Osteoblast (primary cell): ENCODE data around the gene NEUROD2. TPM values are rescaled to one million over a fixed set of nuclear protein-coding genes. Genes with fewer than 3 reads are reported as not detected.

Source experiments
- DNase-seq: peaks from one replicate; pipeline ENCODE4 v3.0.0; 2011; ENCODE audit warnings: low spot score, mixed read lengths; ENCODE audit not compliant: insufficient read length; ENCODE audit errors: missing footprints
- H2AFZ ChIP-seq: 2 replicates; pipeline ENCODE4 v1.6.0; 2011; ENCODE audit warnings: mild to moderate bottlenecking, low read length
- H3K27ac ChIP-seq: 2 replicates; pipeline ENCODE4 v1.5.1; 2011; ENCODE audit warnings: mild to moderate bottlenecking, low read depth, low read length, moderate library complexity
- H3K27me3 ChIP-seq: 2 replicates; pipeline ENCODE4 v1.6.0; 2012; ENCODE audit warnings: mild to moderate bottlenecking, control low read depth, inconsistent platforms, low read length, moderate library complexity; ENCODE audit not compliant: insufficient read depth
- H3K36me3 ChIP-seq: 2 replicates; pipeline ENCODE4 v1.5.1; 2011; ENCODE audit warnings: mild to moderate bottlenecking, low read length, control low read depth, moderate library complexity; ENCODE audit not compliant: insufficient read depth
- H3K4me1 ChIP-seq: 2 replicates; pipeline ENCODE4 v1.5.1; 2011; ENCODE audit warnings: mild to moderate bottlenecking, low read length, control low read depth, moderate library complexity; ENCODE audit not compliant: insufficient read depth
- H3K4me2 ChIP-seq: 2 replicates; pipeline ENCODE4 v1.6.0; 2011; ENCODE audit warnings: mild to moderate bottlenecking, low read length; ENCODE audit not compliant: insufficient read depth
- H3K4me3 ChIP-seq: fragments of 200-600 bp; sonication (generic); 3 replicates; pipeline ENCODE4 v1.5.1; 2012; ENCODE audit warnings: mild to moderate bottlenecking, low read length, inconsistent platforms; ENCODE audit not compliant: insufficient read depth
- H3K79me2 ChIP-seq: 2 replicates; pipeline ENCODE4 v1.6.0; 2012; ENCODE audit warnings: mild to moderate bottlenecking, low read length, control low read depth, inconsistent platforms; ENCODE audit not compliant: insufficient read depth
- H3K9me3 ChIP-seq: 2 replicates; pipeline ENCODE4 v1.5.1; 2011; ENCODE audit warnings: low read depth, low read length, control low read depth
- H4K20me1 ChIP-seq: 2 replicates; pipeline ENCODE4 v1.6.0; 2012; ENCODE audit warnings: mild to moderate bottlenecking, low read length, control low read depth; ENCODE audit not compliant: insufficient read depth
- total RNA-seq: library from RNA; depleted of rRNA; stranded (reverse); fragments of >200 nt; gene quantifications from 2 replicates; pipeline ENCODE4 v1.2.3, GENCODE V29; 2012
- TF ChIP-seq, protein P1 (sequence below): IDR thresholded peaks from 2 replicates; pipeline ENCODE4 v1.5.1; 2011; ENCODE audit warnings: mild to moderate bottlenecking, low read depth, low read length, moderate library complexity; ENCODE audit errors: extremely low read depth

The NEUROD2 gene
- total RNA-seq, 1 donor, result not detected

DNA sequence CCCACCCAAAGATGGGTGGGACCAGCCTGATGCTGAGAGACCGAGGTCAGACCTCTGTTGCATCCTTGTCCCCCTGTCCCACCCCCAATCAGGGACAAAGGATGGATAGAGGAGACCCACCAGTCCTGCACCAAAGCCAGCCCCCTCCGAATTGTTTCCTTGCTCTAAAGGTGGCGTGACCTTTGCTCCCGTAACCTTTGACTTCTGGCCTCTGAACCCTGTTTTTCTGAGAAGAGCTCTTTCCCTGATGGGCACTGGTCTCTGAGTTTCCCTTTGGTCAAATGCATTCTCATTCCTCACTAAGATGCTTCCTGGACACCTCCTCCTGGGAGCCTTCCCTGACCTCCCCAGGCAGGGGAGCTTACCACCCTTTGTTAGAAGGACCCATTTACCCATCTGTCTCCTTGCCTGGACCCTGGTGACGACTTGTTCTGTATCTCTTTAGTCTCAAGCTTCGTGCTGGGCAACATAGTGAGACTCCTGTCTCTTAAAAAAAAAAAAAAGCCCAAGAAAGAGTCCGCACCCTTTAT, 5.3 kb upstream of the NEUROD2 start:
- Histone ChIP-seq H3K79me2 (no peaks in the 10 kb centered on the region), H3K4me1 (no peaks in the 10 kb centered on the region), H3K9me3 (no peaks in the 10 kb centered on the region), H3K27me3 (peaks cover 50% of the 10 kb centered on the region), H3K36me3 (no peaks in the 10 kb centered on the region), H3K4me3 (no peak overlapping the region), H3K4me2 (no peak overlapping the region), H2AFZ (no peak overlapping the region), H3K27ac (no peak overlapping the region), H4K20me1 (no peaks in the 10 kb centered on the region)
- no peak for DNase-seq
- TF ChIP-seq, protein P1, sequence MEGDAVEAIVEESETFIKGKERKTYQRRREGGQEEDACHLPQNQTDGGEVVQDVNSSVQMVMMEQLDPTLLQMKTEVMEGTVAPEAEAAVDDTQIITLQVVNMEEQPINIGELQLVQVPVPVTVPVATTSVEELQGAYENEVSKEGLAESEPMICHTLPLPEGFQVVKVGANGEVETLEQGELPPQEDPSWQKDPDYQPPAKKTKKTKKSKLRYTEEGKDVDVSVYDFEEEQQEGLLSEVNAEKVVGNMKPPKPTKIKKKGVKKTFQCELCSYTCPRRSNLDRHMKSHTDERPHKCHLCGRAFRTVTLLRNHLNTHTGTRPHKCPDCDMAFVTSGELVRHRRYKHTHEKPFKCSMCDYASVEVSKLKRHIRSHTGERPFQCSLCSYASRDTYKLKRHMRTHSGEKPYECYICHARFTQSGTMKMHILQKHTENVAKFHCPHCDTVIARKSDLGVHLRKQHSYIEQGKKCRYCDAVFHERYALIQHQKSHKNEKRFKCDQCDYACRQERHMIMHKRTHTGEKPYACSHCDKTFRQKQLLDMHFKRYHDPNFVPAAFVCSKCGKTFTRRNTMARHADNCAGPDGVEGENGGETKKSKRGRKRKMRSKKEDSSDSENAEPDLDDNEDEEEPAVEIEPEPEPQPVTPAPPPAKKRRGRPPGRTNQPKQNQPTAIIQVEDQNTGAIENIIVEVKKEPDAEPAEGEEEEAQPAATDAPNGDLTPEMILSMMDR, result no peak

DNA sequence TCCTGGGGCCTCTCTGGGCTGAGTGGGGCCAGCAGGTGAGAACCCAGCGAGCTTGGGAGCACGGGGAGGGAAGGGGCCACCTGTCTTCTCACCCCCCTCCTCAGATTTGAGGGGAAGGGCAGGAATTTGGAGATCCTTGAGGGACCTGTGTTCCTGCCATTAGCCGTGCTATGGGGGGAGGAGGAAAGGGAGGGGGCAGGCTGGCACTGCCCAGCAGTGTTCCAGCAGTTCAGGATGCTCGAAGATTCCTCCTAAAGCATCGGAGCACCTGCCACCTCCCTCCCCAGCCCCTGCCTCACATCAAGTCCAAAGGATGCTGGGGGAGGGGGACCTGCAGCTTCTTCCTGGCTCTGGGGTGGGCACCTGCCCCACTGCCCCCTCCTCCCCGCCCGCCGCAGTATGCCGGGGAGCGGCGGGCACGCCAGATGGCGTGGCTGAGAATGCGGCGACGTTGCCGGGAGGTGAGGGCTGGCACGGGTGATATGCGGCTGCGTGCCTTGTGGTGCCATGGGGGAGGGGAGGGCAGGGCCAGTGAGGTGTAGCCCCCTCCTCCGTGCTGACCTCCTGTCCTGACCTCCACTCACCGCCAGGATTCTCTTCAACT, 4.7 kb upstream of the NEUROD2 start:
- H3K4me2 ChIP-seq, result no peak overlapping the region
- TF ChIP-seq, protein P1, result no peak
- no peak overlapping the region for H3K27ac ChIP-seq
- no peaks in the 10 kb centered on the region for H3K36me3 ChIP-seq
- H3K4me1 ChIP-seq, result no peaks in the 10 kb centered on the region
- no peaks in the 10 kb centered on the region for H4K20me1 ChIP-seq
- peaks cover 55% of the 10 kb centered on the region for H3K27me3 ChIP-seq
- no peaks in the 10 kb centered on the region for H3K79me2 ChIP-seq
- no peaks in the 10 kb centered on the region for H3K9me3 ChIP-seq
- peak; percentile 75 for DNase-seq
- H2AFZ ChIP-seq, result no peak overlapping the region
- H3K4me3 ChIP-seq, result no peak overlapping the region

GRCh38 chr17:39611401-39612112, 3.8 kb upstream of the NEUROD2 start:
- Histone ChIP-seq H4K20me1 (no peaks in the 10 kb centered on the region), H3K4me1 (no peaks in the 10 kb centered on the region), H3K27ac (no peak overlapping the region), H2AFZ (no peak overlapping the region), H3K4me2 (no peak overlapping the region), H3K79me2 (no peaks in the 10 kb centered on the region), H3K36me3 (no peaks in the 10 kb centered on the region), H3K4me3 (no peak overlapping the region), H3K9me3 (no peaks in the 10 kb centered on the region), H3K27me3 (peaks cover 61% of the 10 kb centered on the region)
- TF ChIP-seq, protein P1, result no peak
- peak; percentile 81 for DNase-seq

DNA sequence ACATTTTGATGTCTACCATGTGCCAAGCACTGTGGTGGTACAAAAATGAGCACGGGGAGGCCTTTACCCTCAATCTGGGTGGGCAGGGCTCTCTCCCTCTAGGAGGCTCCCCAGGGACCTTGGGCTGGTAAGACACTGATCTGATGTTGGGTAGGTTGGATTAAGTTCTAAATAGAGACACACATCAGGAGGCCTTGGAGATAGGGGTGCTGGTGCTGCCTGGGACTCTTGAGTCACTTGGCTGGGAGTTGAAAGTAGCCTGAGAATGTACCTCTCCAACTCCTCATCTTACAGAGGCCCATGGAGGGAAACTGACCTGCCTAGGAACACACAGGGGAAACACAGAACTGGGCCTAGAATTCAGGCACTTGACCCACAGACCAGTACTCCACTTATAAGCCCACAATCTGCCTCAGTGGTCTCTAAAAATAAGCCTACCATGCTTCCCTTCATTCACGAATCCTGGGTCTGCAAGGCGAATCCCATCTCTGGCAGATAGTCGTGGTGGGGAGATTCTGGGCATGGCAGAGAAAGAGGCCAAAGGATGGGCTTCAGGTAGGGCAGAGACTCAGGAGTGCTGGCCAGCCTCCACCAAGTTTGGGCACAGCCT, 1.8 kb upstream of the NEUROD2 start:
- H3K4me1 ChIP-seq, result no peaks in the 10 kb centered on the region
- peaks cover 70% of the 10 kb centered on the region for H3K27me3 ChIP-seq
- no peaks in the 10 kb centered on the region for H4K20me1 ChIP-seq
- H3K4me2 ChIP-seq, result no peak overlapping the region
- peak; percentile 66 for DNase-seq
- H3K4me3 ChIP-seq, result no peak overlapping the region
- no peaks in the 10 kb centered on the region for H3K36me3 ChIP-seq
- H3K27ac ChIP-seq, result no peak overlapping the region
- TF ChIP-seq, protein P1, result no peak
- H3K79me2 ChIP-seq, result no peaks in the 10 kb centered on the region
- no peak overlapping the region for H2AFZ ChIP-seq
- H3K9me3 ChIP-seq, result no peaks in the 10 kb centered on the region
